Skeletal muscle satellite cell (primary cell): ENCODE results near the gene TNFAIP8L2.
"Not testable (repeated sequence)": the region's sequence is repeated elsewhere in the genome, so short reads cannot be mapped to it uniquely, and the experiment has no call there.

Experiments
- H3K27me3 ChIP-seq: 2 replicates; pipeline ENCODE4 v1.7.0; 2013; ENCODE audit warnings: low read length; ENCODE audit not compliant: control insufficient read depth, insufficient read depth
- H3K36me3 ChIP-seq: 2 replicates; pipeline ENCODE4 v1.7.0; 2013; ENCODE audit warnings: mild to moderate bottlenecking, control low read depth, low read length; ENCODE audit not compliant: insufficient read depth
- H3K4me1 ChIP-seq: 2 replicates; pipeline ENCODE4 v1.7.0; 2013; ENCODE audit warnings: low read length; ENCODE audit not compliant: control insufficient read depth, insufficient read depth
- H3K4me2 ChIP-seq: 2 replicates; pipeline ENCODE4 v1.7.0; 2013; ENCODE audit warnings: mild to moderate bottlenecking, low read length
- H3K4me3 ChIP-seq: 2 replicates; pipeline ENCODE4 v1.7.0; 2013; ENCODE audit warnings: low read length
- H3K9ac ChIP-seq: 2 replicates; pipeline ENCODE4 v1.7.0; 2013; ENCODE audit warnings: mild to moderate bottlenecking, low read depth, low read length, moderate library complexity
- H3K9me3 ChIP-seq: replicated peaks from 2 replicates; pipeline ENCODE4 v1.7.0; 2013; ENCODE audit warnings: mild to moderate bottlenecking, control low read depth, low read length

The TNFAIP8L2 gene

DNA sequence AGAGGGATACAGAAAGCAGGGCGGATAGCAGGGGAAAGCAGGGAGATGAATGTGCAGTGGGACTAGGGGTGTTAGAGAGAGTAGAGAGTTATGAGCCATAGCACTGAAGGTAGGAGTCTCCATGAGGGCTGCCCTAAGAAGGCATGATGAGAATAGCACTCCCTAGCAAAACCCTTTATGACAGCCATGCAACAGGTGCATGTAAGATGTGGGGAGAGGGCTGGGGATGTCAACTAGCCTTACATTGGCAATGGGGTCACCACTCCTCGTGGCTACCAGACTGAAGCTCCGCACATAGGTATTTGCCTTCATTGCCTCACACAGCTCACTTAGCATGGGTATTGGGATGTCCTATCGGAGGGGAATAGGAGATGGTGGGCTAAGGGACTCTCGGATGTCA lies 14.7 kb downstream of the TNFAIP8L2 start:
- H3K27me3 ChIP-seq: no peaks in the 10 kb centered on the region
- no peak overlapping the region for H3K4me3 ChIP-seq
- H3K9ac ChIP-seq: no peak overlapping the region
- peaks cover 10% of the 10 kb centered on the region for H3K4me1 ChIP-seq
- no peak overlapping the region for H3K4me2 ChIP-seq
- H3K9me3 ChIP-seq: no peaks in the 10 kb centered on the region
- peaks cover 43% of the 10 kb centered on the region for H3K36me3 ChIP-seq

DNA sequence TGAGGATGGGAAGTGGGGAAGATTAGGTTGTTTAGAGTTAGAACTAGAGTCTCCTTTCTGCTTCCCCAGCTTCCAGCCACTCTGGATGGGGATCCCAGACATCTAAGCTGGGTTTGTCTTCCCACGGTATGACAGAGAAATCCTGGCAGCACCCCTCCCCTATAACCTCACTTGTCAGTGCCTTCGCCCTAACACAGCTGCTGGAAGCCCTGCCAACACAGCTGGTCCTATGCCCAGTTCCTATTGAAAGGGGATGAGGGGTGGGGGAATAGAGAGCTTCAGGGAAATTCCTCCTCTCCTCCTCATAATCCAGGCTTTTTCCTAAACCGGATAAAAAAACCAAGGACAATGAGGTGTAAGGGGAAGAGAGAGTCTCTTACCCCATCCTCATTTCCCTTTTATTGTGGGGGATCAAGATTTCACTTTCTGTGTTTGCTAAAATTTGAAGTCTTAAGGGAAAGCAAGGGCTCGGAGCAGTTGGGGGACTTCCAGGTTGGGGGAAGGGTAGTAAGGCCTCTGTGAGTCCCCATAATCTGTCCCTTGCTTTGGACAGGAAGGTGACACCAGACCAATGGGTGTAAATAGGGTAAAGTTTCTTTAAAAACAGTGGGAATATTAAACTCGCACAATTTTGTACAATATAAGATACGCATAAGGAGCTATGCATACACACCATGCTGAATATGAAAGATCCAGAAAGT lies 18.7 kb downstream of the TNFAIP8L2 start:
- no peak overlapping the region for H3K9ac ChIP-seq
- H3K36me3 ChIP-seq: peaks cover 41% of the 10 kb centered on the region
- no peak overlapping the region for H3K4me2 ChIP-seq

GRCh38 chr1:151175863-151176262 lies 19.4 kb downstream of the TNFAIP8L2 start, which contains the start of gene TMOD4:
Gene TMOD4, minus strand, starts transcription at chr1:151175981. Its CDS starts 1,106 bp downstream, at chr1:151174875.
- Histone ChIP-seq H3K27me3 (no peaks in the 10 kb centered on the region), H3K4me1 (no peaks in the 10 kb centered on the region), H3K4me3 (no peak within 1 kb of the TSS), H3K36me3 (peaks cover 38% of the 10 kb centered on the region), H3K9ac (no peak within 1 kb of the TSS), H3K9me3 (no peaks in the 10 kb centered on the region), H3K4me2 (no peak within 1 kb of the TSS)

More for the DNA sequence above, 18.7 kb downstream of the TNFAIP8L2 start:
- no peaks in the 10 kb centered on the region for H3K9me3 ChIP-seq
- H3K4me1 ChIP-seq: no peaks in the 10 kb centered on the region
- H3K4me3 ChIP-seq: no peak overlapping the region
- H3K27me3 ChIP-seq: no peaks in the 10 kb centered on the region

- Histone ChIP-seq H3K9ac (no peak overlapping the region), H3K36me3 (peaks cover 39% of the 10 kb centered on the region), H3K4me3 (no peak overlapping the region)
Measured at GRCh38 chr1:151176514-151177045, 20.1 kb downstream of the TNFAIP8L2 start.

DNA sequence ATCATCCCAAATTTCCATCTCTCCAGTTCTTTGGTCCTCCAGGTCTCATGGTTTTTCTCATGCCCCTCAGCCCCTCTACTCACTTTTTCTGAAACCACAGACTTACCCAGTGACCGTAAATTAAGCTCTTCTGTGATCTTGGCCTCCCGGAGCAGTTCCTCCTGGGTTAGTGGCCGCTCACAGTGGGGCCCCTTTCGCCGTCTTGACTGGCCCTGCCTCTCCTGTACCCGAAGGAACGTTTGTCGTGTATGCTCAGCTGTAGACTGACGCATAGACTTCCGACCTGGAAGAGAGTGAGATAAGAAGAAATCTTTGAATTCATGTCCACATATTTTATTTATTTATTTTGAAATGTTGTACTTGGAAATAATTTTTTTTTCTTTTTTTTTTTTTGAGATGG lies 27.8 kb downstream of the TNFAIP8L2 start:
- no peaks in the 10 kb centered on the region for H3K27me3 ChIP-seq
- H3K9ac ChIP-seq: no peak overlapping the region
- H3K4me3 ChIP-seq: no peak overlapping the region
- peaks cover 42% of the 10 kb centered on the region for H3K36me3 ChIP-seq
- H3K4me2 ChIP-seq: no peak overlapping the region
- H3K9me3 ChIP-seq: no peaks in the 10 kb centered on the region
- peaks cover 12% of the 10 kb centered on the region for H3K4me1 ChIP-seq

More at GRCh38 chr1:151176514-151177045, 20.1 kb downstream of the TNFAIP8L2 start:
- Histone ChIP-seq H3K4me1 (no peaks in the 10 kb centered on the region), H3K9me3 (no peaks in the 10 kb centered on the region), H3K4me2 (no peak overlapping the region), H3K27me3 (no peaks in the 10 kb centered on the region)

DNA sequence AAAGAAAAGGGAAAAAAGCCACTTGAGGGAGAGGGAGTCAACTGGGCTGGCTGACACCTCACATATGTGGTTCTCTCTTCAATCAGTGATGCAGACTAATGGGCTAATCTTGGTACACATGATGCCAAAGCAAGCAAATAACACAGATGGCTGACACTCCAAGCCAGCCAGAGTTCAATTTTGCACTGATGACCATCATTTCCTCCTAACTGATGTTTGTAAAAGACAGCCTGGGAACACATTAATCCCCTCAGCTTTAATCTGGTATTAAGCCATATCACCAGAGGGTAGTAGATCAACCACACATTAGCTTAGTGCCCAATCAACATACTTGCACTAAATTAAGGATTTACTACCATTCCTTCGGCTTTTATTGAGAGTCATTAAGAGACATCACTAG lies 30.8 kb downstream of the TNFAIP8L2 start:
- Histone ChIP-seq H3K27me3 (no peaks in the 10 kb centered on the region), H3K9me3 (no peaks in the 10 kb centered on the region), H3K9ac (no peak overlapping the region), H3K4me1 (peaks cover 14% of the 10 kb centered on the region), H3K4me2 (no peak overlapping the region), H3K4me3 (no peak overlapping the region), H3K36me3 (peaks cover 32% of the 10 kb centered on the region)

DNA sequence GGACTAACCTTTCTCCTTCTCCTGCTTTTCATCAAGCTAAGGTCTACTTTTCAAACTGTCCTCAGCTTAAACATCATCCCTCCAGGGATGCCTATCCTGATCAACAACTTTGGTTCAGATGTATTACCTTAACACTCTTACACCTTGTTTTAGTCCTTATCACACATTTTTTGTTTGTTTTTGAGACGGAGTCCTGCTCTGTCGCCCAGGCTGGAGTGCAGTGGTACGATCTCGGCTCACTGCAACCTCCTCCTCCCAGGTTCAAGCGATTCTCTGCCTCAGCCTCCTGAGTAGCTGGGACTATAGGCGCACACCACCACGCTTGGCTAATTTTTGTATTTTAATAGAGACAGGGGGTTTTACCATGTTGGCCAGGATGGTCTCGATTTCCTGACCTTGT lies 32.2 kb downstream of the TNFAIP8L2 start:
- Histone ChIP-seq H3K4me1 (peaks cover 14% of the 10 kb centered on the region), H3K4me2 (peak overlapping the region; percentile 93), H3K36me3 (peaks cover 22% of the 10 kb centered on the region), H3K4me3 (peak overlapping the region; percentile 88), H3K9ac (peak overlapping the region; percentile 94)
- not testable (repeated sequence) for H3K9me3 ChIP-seq, H3K27me3 ChIP-seq

DNA sequence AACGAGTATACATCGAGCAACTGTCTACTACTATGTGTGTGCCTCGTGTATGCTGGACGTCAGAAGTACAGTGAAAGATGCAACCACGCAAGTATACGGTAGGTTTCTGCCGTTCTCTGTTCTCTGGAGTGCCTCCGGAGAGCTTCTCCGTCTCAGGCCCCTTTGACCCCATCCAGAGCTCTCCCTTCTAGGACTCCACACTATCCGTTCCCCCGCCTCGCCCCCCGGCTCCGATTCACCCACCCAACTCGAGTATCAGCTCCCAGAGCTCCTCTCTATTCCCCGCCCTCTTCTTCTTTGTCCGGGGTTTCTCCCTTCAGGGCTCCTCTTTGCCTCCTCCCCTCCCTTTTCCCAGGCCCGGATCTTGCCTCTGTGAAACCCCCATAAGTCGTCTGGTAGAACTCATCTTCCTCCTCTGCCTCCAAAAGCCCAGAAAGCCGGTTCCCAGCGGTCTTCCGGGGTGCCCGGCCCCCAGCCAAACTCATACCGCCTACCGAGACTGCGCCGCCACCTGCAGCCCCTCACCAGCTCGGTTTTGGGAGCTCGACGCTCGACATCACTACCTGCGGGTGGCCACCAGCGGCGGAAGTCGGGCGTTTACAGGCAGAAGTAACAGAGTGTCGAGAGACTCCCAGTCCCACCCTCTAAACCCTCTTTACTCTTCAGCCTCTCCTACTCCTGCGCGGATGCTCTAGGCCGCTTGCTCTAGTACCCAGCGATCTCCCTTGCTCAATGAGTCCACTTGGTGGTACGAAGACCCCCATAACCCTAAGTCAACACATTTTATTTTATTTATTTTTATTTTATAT lies 33.4 kb downstream of the TNFAIP8L2 start, which contains the start of gene VPS72:
TSS of gene VPS72 (minus strand) at position 561 of the 809 bp plus-strand sequence. CDS start at position 485, 76 bp downstream.
- H3K4me1 ChIP-seq: peaks cover 24% of the 10 kb centered on the region
- peaks cover 12% of the 10 kb centered on the region for H3K36me3 ChIP-seq
- peak within 1 kb of the TSS; percentile 93 for H3K4me2 ChIP-seq
- H3K4me3 ChIP-seq: peak within 1 kb of the TSS; percentile 88
- H3K9me3 ChIP-seq: no peaks in the 10 kb centered on the region
- H3K27me3 ChIP-seq: no peaks in the 10 kb centered on the region
- H3K9ac ChIP-seq: peak within 1 kb of the TSS; percentile 94

GRCh38 chr1:151192047-151192446 lies 35.6 kb downstream of the TNFAIP8L2 start:
- Histone ChIP-seq H3K36me3 (no peaks in the 10 kb centered on the region), H3K4me3 (no peak overlapping the region), H3K4me2 (no peak overlapping the region), H3K27me3 (no peaks in the 10 kb centered on the region), H3K4me1 (peaks cover 31% of the 10 kb centered on the region), H3K9ac (no peak overlapping the region), H3K9me3 (no peaks in the 10 kb centered on the region)

DNA sequence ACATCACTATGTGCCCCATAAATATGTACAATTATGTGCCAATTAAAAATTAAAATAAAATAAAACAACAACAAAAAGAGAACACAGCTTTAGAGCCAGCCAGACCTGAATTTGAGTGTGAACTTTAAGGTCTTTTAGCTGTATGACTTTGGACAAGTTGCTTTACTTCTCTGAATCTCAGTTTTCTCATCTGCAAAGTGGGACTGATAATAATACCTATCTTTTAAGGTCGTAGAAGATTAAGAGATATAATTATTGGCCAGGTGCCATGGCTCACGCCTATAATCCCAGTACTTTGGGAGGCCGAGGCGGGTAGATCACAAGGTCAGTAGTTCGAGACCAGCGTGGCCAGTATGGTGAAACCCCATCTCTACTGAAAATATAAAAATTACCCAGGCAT lies 36.9 kb downstream of the TNFAIP8L2 start:
- Histone ChIP-seq H3K9ac (no peak overlapping the region), H3K4me2 (no peak overlapping the region), H3K9me3 (no peaks in the 10 kb centered on the region), H3K4me3 (no peak overlapping the region), H3K36me3 (no peaks in the 10 kb centered on the region), H3K4me1 (peaks cover 35% of the 10 kb centered on the region), H3K27me3 (no peaks in the 10 kb centered on the region)

DNA sequence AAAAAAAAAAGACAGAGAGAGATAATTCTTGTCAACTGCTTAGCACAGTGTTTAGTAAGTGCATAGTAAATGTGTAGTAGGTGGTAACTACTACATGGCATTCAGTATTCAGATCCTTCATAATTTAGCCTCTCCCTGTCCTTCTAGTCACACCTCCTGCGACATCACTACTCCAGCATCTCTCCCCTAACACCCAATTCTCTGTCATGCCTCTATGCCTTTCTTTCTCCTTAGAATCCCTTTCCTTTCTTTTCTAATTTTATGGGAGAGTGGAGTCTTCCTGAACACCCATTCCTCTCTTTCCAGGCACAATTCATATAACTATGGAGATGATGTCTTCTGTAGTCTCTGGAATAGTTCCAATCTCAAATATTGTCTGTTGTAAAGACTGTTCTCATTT lies 37.4 kb downstream of the TNFAIP8L2 start:
- Histone ChIP-seq H3K4me2 (no peak overlapping the region), H3K9ac (no peak overlapping the region), H3K4me3 (no peak overlapping the region), H3K36me3 (no peaks in the 10 kb centered on the region), H3K9me3 (no peaks in the 10 kb centered on the region), H3K4me1 (peaks cover 30% of the 10 kb centered on the region), H3K27me3 (no peaks in the 10 kb centered on the region)
